GM18867 (cell line): ENCODE results near the gene KLF16.
A peak's percentile ranks its signal among the peaks of the same experiment; 100 is the strongest.

Experiments
- ATAC-seq: cut with Tn5 transposase; IDR thresholded peaks from one replicate; pipeline ENCODE4 v1.9.1; 2021; ENCODE audit warnings: mild to moderate bottlenecking, moderate library complexity; ENCODE audit not compliant: unreplicated experiment

KLF16 gene

DNA sequence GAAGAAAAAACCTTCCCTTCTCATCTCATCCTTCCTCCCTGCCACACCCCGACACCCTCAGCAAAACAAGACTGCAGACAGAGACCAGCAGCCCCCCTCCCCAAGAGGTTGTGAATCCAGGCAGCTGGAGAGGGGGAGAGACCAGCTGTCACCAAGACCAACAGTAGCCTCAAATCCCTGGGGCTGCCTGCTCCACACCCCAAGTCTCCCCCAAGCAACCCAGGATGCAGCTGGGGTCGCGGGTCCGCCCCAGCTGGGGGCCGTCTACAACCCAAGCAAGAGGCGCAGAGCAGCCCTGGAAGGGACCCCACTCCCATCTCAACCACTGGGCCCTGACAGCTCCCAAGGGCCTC is 7.1 kb downstream of the KLF16 start:
- no peak for ATAC-seq

GRCh38 chr19:1855828-1856255 is 7.5 kb downstream of the KLF16 start:
- ATAC-seq = no peak

DNA sequence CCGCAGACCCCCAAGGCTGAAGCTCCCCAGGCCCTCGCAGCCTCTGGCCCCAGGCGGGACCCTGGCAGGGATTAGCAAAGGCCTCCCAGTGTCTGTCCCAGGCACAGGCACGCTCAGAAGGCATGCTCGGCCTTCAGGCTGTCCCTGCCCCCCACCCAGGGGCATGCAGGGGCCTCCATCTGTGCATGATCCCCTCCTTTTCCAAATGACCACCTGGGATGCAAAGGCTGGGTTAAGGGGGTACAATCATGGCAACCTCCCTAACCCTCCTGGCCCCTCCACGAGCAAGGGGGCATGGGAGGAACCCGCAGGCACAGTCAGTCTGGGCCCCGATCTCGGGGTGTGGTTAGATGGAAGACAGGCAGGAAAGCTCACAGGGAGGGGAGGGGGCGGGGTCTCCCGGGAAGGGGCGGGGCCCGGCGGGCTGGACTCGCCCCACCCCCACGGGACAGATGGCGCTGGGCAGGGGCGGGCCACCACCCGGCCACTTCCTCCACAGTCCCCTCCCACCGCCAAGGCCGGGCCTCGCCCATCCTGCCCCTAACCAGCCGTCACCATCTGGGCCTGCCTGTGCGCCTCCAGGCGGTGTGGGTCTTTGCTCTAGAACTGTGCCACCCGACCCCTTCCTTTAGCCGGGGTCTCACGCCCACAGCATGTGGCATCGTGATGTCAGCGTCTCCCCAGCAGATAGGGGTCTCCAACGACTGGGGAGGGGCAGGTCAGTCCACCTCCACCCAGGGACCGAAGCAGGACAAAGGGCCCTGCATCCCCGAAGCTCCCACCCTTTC is 8.1 kb downstream of the KLF16 start:
- peak; percentile 53 for ATAC-seq

GRCh38 chr19:1854542-1855039 is 8.8 kb downstream of the KLF16 start:
- ATAC-seq = no peak

GRCh38 chr19:1854039-1854541 is 9.3 kb downstream of the KLF16 start:
- ATAC-seq = no peak

DNA sequence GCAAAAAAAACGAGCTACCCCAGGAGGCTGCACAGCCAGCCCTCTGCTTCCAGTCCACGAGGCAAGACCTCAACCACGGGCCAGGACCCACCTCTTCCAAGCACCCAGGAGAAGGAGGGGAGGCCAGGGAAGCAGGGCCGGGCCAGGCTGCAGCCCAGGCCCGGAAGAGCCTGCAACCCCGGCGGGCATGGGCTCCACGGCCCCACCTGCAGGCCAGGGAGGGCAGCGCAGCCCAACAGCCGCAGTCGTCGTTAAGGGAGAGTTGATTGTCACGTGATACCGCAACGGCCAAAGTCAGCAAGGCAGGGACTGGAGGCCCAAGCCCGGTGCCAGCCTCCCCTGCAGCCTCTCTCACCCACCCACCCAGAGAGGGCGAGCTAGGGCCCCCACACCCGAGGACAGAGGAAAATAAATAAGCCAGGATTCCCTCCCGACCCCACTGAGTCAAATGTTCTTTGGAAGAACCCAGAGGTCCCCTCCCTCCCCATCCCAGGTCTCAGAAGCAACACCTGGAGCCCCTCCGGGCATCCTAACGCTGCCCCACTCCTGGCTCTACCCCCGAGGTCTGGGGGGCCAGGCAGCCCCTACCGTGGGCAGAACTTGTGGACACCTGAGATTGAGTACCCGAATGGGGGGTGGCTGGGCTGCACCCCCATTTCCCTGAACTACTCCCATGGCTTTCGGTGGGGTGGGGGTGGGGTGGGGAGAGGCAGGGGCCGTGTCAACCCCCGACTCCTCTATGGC is 9.9 kb downstream of the KLF16 start:
- ATAC-seq = no peak

GRCh38 chr19:1852581-1853128 is 10.7 kb downstream of the KLF16 start:
- no peak for ATAC-seq

GRCh38 chr19:1851654-1852580 is 11.5 kb downstream of the KLF16 start:
- ATAC-seq = no peak

- ATAC-seq = no peak
Measured at GRCh38 chr19:1850809-1851653, 12.3 kb downstream of the KLF16 start.

GRCh38 chr19:1849886-1850398 is 13.4 kb downstream of the KLF16 start:
- ATAC-seq = no peak

DNA sequence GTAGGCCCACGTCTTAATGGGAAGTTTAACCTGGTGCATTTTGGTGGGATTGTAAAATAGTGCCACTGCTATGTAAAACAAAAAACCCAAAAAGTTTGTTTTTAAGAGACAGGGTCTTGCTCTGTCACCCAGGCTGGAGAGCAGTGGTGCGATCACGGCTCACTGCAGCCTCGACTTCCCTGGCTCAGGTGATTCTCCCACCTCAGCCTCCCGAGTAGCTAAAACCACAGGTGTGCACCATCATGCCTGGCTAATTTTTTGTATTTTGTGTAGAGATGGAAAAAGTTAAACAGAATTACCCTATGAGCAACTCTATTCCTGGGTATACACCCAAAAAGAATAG is 14.3 kb downstream of the KLF16 start:
- ATAC-seq = no peak

- ATAC-seq = peak; percentile 63
Measured at GRCh38 chr19:1848399-1849131, 14.8 kb downstream of the KLF16 start, which contains the start of gene REXO1. Gene REXO1 (minus strand): TSS chr19:1848483. CDS start chr19:1848358, 125 bp downstream.

DNA sequence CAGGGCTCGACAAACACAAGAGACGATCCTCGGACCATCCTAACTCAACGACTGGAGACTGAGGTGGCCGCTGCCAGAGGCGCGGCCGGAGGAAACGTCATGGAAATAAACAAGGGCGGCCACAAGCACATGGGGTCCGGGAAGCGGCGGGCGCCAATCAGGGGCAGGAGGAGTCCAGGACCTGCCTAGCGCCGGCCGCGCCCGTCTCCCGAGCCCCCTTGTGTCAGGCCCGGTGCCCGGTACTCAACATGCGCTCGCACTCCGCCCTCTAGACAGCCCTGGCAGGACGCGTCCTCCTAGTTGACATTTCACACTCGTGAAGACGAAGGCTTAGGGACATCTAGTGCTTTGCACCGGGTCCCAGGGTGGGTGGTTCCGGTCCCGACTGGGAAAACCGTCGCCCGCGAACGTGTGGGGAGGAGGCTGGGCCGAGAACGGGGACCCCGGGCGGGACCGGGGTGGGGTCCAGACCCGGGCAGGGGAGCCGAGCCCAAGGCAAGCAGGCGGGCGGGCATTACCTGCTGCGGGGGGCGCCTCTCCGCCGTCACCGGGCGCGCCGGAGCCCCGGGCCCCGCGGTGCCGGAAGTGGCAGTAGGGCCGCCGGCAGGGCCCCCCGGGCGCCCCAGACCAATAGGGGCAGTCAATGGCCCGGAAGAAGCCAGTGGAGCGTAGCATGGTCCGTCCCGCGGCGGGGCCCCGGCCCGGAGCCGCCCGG is 15.5 kb downstream of the KLF16 start:
- peak; percentile 10 for ATAC-seq

DNA sequence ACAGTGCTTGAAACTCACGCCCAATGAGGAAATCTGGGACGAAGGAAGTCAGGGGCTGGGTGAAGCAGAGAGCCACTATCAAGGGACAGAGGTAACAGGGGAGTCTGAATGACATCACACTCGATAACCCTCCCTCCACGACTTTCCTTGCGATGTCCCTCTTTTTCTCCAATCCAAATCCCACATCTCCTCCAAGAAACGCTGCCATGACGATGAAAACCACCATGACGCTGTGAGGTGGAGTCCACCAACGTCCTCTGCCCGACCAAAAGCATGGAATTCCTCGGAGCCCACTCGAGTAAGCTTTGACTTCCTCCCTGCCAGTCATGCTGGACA is 16.1 kb downstream of the KLF16 start:
- ATAC-seq = no peak

GRCh38 chr19:1846517-1847204 is 16.7 kb downstream of the KLF16 start:
- ATAC-seq = no peak

DNA sequence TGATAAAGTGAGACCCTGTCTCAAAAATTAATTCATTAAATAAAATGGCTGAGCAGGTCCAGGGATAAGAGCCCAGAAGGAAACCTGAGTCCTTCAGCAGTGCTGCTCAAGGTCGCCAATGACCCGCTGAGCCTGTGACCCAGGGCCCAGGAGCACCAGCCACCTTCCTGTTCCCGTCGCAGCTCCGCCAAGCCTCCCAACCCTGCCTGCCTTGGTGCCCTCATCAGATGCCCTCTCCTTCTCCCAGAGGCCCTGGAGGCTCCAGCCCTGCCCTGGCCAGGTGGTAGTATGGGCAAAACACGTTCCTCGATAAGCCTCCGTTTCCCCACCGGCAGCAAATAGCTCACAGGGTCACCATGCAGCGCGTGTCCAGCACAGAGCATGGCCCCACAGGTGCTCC is 17.7 kb downstream of the KLF16 start:
- ATAC-seq = no peak

- ATAC-seq = no peak
Measured at GRCh38 chr19:1845125-1845515, 18.3 kb downstream of the KLF16 start.
